Measurements from ENCODE around the gene KCNK7.

DNA sequence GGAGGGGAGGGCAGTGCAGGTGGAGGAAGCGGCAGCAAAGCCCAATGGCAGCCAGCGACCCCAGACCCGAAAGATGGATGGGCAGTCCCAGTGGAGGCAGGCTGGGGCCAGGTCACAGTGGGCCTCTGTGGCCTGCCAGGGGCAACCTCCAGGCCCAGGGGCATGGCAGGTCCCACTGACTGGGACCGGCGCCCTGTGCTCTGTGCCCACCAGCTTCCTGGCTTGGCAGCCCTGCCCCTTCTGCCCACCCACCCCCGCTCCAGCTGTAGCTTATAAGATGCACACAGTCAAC lies 4.3 kb upstream of the KCNK7 start:
- TF ChIP-seq, protein P1, sequence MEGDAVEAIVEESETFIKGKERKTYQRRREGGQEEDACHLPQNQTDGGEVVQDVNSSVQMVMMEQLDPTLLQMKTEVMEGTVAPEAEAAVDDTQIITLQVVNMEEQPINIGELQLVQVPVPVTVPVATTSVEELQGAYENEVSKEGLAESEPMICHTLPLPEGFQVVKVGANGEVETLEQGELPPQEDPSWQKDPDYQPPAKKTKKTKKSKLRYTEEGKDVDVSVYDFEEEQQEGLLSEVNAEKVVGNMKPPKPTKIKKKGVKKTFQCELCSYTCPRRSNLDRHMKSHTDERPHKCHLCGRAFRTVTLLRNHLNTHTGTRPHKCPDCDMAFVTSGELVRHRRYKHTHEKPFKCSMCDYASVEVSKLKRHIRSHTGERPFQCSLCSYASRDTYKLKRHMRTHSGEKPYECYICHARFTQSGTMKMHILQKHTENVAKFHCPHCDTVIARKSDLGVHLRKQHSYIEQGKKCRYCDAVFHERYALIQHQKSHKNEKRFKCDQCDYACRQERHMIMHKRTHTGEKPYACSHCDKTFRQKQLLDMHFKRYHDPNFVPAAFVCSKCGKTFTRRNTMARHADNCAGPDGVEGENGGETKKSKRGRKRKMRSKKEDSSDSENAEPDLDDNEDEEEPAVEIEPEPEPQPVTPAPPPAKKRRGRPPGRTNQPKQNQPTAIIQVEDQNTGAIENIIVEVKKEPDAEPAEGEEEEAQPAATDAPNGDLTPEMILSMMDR (IDR thresholded peaks at IDR 0.05; ENCODE audit: extremely low read depth in 1 of 2, insufficient read depth in 1 of 2, low read depth in 1 of 2, low read length in 2 of 2): no peak
- TF ChIP-seq POLR2A (IDR thresholded peaks at IDR 0.05; ENCODE audit: low read depth, low read length) (no peak), MYC (IDR thresholded peaks at IDR 0.05; ENCODE audit: low read depth, low read length) (no peak), EZH2 (IDR thresholded peaks at IDR 0.05; ENCODE audit: borderline replicate concordance, low read depth, low read length, severe bottlenecking) (no peak), POLR2AphosphoS5 (IDR thresholded peaks at IDR 0.05; ENCODE audit: insufficient read depth, low read depth, low read length) (no peak), FOS (IDR thresholded peaks at IDR 0.05; ENCODE audit: borderline replicate concordance, insufficient read depth, low read length) (no peak)
- TF ChIP-seq, protein P2, sequence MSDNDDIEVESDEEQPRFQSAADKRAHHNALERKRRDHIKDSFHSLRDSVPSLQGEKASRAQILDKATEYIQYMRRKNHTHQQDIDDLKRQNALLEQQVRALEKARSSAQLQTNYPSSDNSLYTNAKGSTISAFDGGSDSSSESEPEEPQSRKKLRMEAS (IDR thresholded peaks at IDR 0.05; ENCODE audit: insufficient read depth, insufficient read length): no peak

Measured in endothelial cell of umbilical vein (primary cell).